Panc1 (cell line): Measurements from ENCODE around the gene NFAM1. TPM values are rescaled to one million over a fixed set of nuclear protein-coding genes. Genes with fewer than 3 reads are reported as not detected.

Experiments used
- ATAC-seq: fragments of 200-7000 bp; cut with Tn5 transposase; 2 replicates; pipeline ENCODE4 v1.9.1; 2020; ENCODE audit warnings: mild to moderate bottlenecking, moderate library complexity
- BruUV-seq: library from RNA; stranded (reverse); fragments of 400-500 nt; replicated peaks from 2 replicates; lab custom pipeline; 2021; lab: Mats Ljungman, UMichigan
- CTCF ChIA-PET: fragments of 300-600 bp; sonication (Branson Sonifier 250); formaldehyde crosslinking; loops from one replicate; lab custom pipeline; 2022; ENCODE audit warnings: antibody characterized with exemption; lab: Charles Lee
- POLR2A ChIA-PET: fragments of 300-600 bp; sonication (Branson Sonifier 250); formaldehyde crosslinking; loops from one replicate; lab custom pipeline; 2022; ENCODE audit warnings: antibody characterized with exemption; lab: Charles Lee
- DNase-seq: peaks from one replicate; pipeline ENCODE4 v3.0.0-alpha.2; 2010; ENCODE audit warnings: low read depth, low spot score
- H3K27ac ChIP-seq: 2 replicates; pipeline ENCODE4 v1.5.1; 2011; ENCODE audit warnings: mild to moderate bottlenecking, low read length, inconsistent platforms
- H3K27me3 ChIP-seq: fragments of 200-500 bp; sonication (Bioruptor generic); 2 replicates; pipeline ENCODE4 v1.6.0; 2014; ENCODE audit warnings: low read length, inconsistent platforms; ENCODE audit not compliant: control insufficient read depth, insufficient read depth
- H3K36me3 ChIP-seq: fragments of 200-500 bp; sonication (Bioruptor generic); 2 replicates; pipeline ENCODE4 v1.5.1; 2014; ENCODE audit warnings: inconsistent platforms, mild to moderate bottlenecking, low read length, moderate library complexity; ENCODE audit not compliant: control insufficient read depth, insufficient read depth
- H3K4me1 ChIP-seq: 2 replicates; pipeline ENCODE4 v1.5.1; 2011; ENCODE audit warnings: inconsistent platforms, mild to moderate bottlenecking, low read length, moderate library complexity; ENCODE audit not compliant: control insufficient read depth, insufficient read depth
- H3K4me3 ChIP-seq, 2 experiments: 2 replicates each; pipeline ENCODE4 v1.5.1; 2011 to 2012; ENCODE audit warnings: low read depth in 2 of 2, low read length in 2 of 2, mild to moderate bottlenecking in 2 of 2, inconsistent platforms in 1 of 2, moderate library complexity in 1 of 2
- H3K9me3 ChIP-seq: fragments of 200-500 bp; sonication (Bioruptor generic); 2 replicates; pipeline ENCODE4 v1.5.1; 2014; ENCODE audit warnings: low read depth, mild to moderate bottlenecking, inconsistent platforms, low read length, moderate library complexity; ENCODE audit not compliant: control insufficient read depth, insufficient read depth
- CTCF ChIP-seq: fragments of 450-650 bp; IDR thresholded peaks from 2 replicates; pipeline ENCODE4 v1.5.1; 2017; ENCODE audit warnings: mild to moderate bottlenecking
- POLR2AphosphoS5 ChIP-seq: IDR thresholded peaks from 2 replicates; pipeline ENCODE4 v1.6.1; 2012; ENCODE audit warnings: mild to moderate bottlenecking, low read depth, low read length, moderate library complexity
- REST ChIP-seq, 2 experiments: IDR thresholded peaks; 2 replicates each; pipeline ENCODE4 v1.6.1; 2011 to 2012; ENCODE audit warnings: low read depth in 2 of 2, control low read depth in 1 of 2, low read length in 1 of 2, mild to moderate bottlenecking in 1 of 2, moderate library complexity in 1 of 2; ENCODE audit not compliant: insufficient read depth in 1 of 2
- SIN3A ChIP-seq: IDR thresholded peaks from 2 replicates; pipeline ENCODE4 v1.6.1; 2012; ENCODE audit warnings: low read depth, mild to moderate bottlenecking, low read length, moderate library complexity, borderline replicate concordance; ENCODE audit not compliant: insufficient read depth
- TCF7L2 ChIP-seq: IDR thresholded peaks from 2 replicates; pipeline ENCODE4 v1.6.1; 2011; ENCODE audit warnings: mild to moderate bottlenecking, low read depth, low read length, inconsistent platforms
- in situ Hi-C: cut with HindIII; loops from 2 replicates; pipeline ENCODE4 v1.10.0; 2016; ENCODE audit warnings: low sequenced_read_pairs, low pct_unique_long_range_greater_than_20kb
- intact Hi-C: fragments of 100-400 bp; cut with micrococcal nuclease; formaldehyde crosslinking; loops from one replicate; pipeline ENCODE4 v1.10.0; 2022; ENCODE audit not compliant: unreplicated experiment
- total RNA-seq: library from RNA; stranded (reverse); gene quantifications from one replicate; pipeline ENCODE4 v1.2.1, GENCODE V29; 2021; ENCODE audit not compliant: unreplicated experiment

The NFAM1 gene
- total RNA-seq, 1 experiment from 2014 or later = 0.41 TPM

GRCh38 chr22:42400811-42401534 lies 31.2 kb downstream of the NFAM1 start:
- CTCF ChIA-PET = no interaction called here
- no TSS peak for BruUV-seq
- POLR2A ChIA-PET = no interaction called here
- intact Hi-C loops (no loop called here), in situ Hi-C loops (no loop called here)
- Histone ChIP-seq H3K4me3 (no peak overlapping the region), H3K27ac (no peak overlapping the region), H3K9me3 (no peaks in the 10 kb centered on the region), H3K27me3 (no peaks in the 10 kb centered on the region), H3K4me1 (no peaks in the 10 kb centered on the region), H3K36me3 (no peaks in the 10 kb centered on the region)
- DNase-seq (no peak), ATAC-seq (no peak)
- TF ChIP-seq SIN3A (no peak), POLR2AphosphoS5 (no peak), TCF7L2 (no peak), REST (IDR thresholded peaks at IDR 0.05; ENCODE audit: insufficient read depth in 1 of 2, low read depth in 2 of 2, low read length in 1 of 2) (no peak), CTCF (no peak)

- in situ Hi-C loops = no loop called here
- Histone ChIP-seq H3K27me3 (no peaks in the 10 kb centered on the region), H3K27ac (no peak overlapping the region), H3K9me3 (no peaks in the 10 kb centered on the region), H3K4me3 (no peak overlapping the region), H3K36me3 (no peaks in the 10 kb centered on the region), H3K4me1 (no peaks in the 10 kb centered on the region)
- ChIA-PET CTCF (interaction anchor here (0.6 kb wide), 1 partner anchor 1818 kb away, joined by 3 read pairs; no protein-coding TSS in a partner anchor), POLR2A (interaction anchor here (0.6 kb wide), 1 partner anchor 15 kb away, joined by 3 read pairs; no protein-coding TSS in a partner anchor)
- intact Hi-C loops = no loop called here
- BruUV-seq = no TSS peak
- TF ChIP-seq POLR2AphosphoS5 (no peak), TCF7L2 (no peak), REST (IDR thresholded peaks at IDR 0.05; ENCODE audit: insufficient read depth in 1 of 2, low read depth in 2 of 2, low read length in 1 of 2) (no peak), SIN3A (no peak), CTCF (no peak)
- no peak for ATAC-seq
- DNase-seq = no peak
Observed at GRCh38 chr22:42399315-42400271, 32.6 kb downstream of the NFAM1 start.
